GM21360 (cell line): ENCODE results near the gene SHH.

Experiments
- ATAC-seq: cut with Tn5 transposase; IDR thresholded peaks from one replicate; pipeline ENCODE4 v1.9.1; 2021; ENCODE audit warnings: mild to moderate bottlenecking, moderate library complexity; ENCODE audit not compliant: unreplicated experiment

SHH gene

DNA sequence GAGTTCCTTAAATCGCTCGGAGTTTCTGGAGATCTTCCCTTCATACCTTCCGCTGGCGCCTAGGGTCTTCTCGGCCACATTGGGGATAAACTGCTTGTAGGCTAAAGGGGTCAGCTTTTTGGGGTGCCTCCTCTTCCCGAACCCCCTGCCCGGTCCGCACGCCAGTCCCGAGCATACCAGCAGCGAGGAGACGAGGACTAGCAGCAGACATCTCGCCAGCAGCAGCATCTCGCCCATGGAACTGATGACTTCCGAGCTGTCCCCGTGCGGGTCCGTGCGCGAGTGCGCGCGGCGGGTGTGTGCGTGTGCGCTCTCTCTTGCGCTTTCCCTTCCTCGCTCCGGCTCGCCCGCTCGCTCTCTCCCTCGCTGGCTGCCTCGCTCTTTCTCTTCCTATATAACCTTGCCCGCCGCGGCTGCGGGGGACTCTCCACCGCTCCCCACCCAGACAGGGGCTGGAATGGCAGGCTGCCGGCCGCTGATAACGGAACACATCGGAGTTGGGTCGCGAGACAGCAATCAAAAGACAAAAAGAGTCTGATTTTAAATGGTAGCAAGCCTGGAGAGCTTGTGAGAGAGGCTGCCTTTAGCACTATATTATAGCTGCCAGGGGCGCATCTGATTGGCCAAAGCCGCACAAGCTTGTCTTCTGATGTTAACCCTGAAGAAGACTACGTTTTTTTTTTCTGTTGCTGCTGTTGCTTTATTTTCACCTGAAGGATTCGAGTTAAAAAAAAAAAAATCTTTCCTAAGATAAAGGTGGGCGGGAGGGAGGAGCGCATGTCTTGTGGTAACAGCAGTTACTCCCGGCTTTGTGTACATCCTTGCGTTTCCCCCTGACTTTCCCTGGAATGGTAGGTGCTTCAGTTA lies at the start of gene SHH:
Gene SHH, minus strand, starts transcription at position 569 of the 867 bp plus-strand sequence. Its CDS starts 341 bp downstream, at position 228.
- ATAC-seq, result no peak

DNA sequence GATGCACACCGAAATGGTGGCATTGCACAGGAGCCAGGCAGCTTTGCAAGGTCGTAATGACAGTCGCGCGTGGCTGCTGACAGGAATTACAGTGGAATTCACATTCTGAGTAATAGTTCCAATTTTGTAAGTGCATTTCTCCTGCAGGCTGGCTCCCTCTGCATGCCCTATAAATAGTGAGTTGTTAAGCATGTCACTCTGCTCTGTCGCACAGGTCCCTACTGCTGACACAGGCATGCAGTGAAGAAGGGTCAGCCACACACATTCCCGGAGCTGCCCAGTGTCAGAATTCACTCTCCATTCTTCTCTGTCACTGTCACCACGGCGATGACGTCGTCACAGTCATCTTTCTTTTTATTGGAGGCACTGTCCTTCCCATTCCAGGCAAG lies 49.2 kb upstream of the SHH start:
- ATAC-seq, result no peak

DNA sequence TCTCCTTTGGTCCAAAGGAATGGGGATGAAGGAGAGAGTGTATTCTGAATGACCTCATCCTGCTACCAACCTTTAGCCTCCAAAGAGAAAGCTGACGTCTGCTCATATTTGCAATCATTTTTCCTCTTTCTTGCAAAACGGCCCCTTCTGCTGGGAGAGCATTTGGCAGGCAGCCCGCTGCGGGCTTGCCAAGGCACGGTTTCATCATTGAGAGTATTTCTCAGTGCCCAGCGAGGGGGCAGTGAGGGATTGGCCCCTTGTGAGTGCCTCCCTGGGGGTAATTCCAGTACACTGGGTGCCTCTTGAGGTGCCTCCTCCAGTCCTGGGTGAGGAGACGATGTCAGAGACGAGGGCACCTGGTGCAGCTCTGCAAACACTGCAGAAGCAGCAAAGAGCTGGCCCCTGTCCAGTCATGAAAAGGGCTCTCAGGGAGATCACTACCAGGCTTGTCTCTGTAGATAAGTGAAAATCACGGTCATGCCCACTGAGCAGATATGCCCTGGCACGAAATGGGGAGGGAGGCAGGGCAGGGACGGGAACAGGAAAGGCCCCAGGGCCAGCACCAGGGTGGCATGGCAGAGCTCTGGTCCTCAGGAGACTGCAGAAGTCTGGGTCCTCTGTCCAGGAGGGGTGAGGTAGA lies 48.7 kb upstream of the SHH start:
- no peak for ATAC-seq

DNA sequence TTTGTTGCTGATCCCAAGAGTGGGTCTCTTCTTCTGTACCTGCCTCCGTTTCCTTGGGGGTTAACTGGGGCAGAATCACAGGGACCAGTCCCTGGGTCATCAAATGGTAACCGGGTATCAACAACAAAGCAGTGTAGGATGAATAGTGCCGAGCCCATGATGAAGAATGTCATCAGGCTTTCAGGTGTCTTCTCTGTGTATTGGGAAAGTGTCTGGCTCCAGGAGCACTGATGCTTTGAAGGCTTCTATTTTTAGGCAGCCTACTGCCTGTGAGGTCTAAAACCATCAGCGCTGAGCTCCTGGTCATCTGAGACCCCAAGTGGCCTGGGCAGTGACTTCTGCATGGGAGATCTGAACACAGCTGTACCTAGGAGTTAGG lies 48.2 kb upstream of the SHH start:
- no peak for ATAC-seq

DNA sequence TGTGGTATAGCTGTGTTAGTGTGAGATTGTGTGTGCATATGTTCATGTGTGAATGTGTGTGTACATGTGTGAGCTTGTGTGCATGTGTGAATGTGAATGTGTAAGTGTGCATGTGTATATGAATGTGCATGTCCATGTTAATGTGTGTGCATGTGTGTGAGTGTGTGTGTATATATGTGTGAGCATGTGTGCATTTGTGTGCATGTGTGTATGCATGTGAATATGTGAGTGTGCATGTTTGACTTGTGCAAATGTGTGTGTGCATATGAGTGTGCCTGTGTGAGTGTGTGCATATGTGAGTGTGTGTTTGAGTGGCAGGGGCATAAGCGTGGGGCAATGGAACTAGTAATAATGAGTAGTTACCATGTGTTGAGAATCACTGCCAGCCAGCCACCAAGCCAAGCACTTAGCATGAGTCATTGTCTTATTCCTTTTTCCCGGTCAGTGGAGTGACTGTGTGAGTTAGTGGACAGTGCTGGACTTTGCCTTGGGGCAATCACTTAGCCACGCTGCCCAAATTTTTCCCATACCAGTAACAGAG lies 46.3 kb upstream of the SHH start:
- ATAC-seq, result no peak

DNA sequence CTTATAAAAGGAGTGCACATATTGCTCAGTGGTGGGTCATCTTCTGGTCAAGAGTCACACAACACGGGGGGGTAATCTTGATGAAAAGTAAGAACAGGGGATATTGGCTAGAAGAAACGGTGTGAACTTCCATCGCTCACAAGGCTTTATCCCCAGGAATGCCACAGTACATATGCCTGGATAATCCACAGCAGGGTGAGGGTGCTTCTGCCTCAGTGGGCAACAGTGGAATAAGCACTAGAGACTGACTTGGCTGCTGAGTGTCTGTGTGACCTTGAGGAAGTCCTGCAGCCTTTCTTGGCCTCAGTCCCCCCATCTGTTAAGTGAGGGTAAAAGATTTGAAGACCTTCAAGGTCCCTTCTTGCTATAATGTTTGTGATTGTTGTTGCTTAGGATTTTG lies 44.9 kb upstream of the SHH start:
- ATAC-seq, result no peak

DNA sequence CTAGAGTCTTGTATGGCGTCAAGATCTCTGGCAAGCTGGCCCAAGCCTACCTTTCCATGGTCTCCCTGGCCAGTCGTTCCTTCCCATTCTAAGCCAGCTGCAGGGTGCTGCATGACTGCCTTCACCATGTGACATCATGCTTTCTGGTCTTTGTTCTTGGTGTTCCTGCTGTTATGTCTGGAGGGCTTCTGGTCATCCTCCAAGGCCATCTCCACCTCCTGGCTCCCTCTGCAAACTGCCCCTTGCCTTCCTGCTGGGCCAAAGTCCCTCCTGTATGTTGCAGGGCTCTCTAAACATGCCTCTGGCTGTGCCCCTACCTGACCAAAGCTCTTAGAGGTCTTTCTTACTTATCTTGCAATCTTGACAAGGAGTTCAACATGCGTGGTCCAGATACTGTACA lies 44.4 kb upstream of the SHH start:
- ATAC-seq, result no peak

DNA sequence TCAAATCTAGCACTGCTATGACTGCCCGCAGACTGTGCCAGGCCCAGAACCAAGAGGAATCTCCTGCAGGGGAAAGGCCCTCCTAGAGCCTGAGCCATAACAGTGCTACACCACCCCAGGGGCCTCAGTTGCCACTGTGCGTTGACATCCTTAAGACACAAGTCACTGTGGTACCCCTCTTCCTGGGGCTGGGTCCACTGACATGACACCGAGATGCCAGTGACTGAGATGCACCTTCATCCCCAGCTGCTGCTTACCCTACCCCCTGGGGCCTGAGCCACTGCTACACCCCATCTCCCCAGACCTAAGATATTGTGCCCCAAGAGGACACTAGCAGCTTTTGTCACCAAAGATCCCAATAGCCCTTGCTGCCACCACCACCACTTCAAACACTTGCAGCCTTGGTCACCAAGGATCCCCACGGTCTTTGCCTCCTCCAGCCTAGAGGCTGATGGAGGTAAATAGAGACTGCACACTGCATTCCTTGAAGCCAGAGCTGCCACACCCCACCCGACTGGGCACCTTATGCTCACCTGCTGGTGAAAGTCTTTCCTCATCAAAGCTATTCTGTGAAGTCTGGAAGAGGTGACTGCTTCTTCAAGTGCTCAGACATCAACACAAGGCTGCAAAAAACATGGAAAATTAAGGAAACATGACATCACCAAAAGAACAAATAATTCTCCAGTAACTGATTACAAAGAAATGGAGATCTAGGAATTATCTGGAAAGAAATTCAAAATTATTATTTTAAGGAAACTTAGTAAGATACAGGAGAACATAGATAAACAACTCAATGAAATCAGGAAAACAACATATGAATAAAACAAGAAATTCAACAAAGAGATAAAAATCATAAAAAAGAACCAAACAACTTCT lies 40.4 kb upstream of the SHH start:
- ATAC-seq, result no peak

DNA sequence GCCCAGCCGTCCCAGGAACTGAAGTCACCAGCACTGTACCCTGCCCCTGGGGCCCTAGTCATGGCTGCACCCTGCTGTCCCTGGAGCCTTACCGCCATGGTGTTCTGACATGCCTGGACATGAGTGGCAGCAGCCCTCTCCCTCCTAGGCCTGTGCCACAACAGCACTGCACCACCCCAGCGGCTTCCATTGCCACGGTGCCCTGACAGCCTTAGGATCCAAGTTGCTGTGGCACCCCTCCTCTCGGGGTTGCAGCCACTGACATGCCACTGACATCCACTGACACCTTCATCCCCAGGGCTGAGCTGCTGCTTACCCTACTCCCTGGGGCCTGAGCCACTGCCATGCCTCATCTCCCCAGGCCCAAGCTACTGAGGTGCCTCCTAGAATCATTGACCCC lies 39.6 kb upstream of the SHH start:
- no peak for ATAC-seq

DNA sequence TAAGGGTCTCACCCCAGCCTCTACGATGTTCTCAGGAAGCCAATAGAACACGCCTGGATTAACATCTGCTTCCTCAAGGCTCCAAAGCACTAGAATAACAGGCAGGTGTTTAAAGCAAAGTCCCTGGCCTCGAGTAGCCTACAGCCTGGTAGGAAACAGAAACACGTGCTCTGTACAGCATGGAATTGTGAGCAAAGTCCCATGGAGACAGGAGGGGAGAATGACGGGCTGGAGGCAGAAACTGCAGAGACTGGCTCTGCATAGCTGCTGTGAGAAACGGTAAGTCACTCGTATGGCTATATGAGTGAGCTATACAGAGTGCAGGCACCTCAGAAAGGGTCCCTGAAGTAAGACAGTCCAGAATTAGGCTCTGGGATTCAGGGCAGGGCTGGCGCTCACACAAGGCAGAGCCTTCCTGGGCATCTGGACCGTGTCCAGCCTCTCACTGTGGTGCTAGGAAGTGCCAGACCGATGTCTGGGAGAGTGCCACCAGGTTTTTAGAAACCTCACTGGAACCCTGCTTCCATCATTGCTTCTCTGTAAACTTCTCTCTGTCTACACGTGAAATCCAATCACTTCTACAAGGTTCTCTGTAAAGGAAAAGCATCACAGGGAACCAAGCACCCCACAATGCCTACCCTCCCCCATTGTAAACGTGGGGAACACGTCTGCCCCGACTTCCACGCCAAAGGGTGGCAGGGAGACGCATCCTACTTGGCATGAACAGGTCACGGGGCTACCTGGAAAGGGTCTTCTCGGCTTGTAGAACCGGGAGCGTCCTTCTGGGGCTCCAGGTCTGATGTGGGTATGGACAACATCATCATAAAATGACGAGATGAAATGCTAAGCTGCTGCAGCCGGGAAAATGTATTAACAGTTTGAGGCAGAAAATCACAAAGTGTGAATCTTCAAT lies 38.8 kb upstream of the SHH start:
- ATAC-seq, result no peak

DNA sequence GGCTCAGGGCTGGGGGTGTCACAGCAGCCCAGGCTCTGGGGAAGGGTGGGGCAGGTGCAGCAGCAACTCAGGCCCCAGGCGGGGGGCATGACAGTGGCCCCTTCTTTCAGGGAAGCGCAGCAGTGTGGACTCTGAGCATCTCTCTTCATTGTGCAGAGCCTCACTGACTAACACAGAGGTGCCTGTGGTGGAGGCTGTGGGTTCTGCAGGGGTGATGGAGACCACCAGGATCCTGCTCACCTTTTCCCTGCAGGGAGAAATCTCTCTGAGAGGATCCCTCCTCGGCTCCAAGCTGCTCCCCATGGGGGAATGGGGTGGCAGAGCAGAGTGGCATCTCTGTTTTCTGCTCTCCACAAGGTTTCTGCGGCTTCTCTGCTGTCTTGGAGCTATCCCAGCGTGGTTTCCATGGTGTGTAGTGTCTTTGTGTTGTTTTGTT lies 37.8 kb upstream of the SHH start:
- no peak for ATAC-seq

DNA sequence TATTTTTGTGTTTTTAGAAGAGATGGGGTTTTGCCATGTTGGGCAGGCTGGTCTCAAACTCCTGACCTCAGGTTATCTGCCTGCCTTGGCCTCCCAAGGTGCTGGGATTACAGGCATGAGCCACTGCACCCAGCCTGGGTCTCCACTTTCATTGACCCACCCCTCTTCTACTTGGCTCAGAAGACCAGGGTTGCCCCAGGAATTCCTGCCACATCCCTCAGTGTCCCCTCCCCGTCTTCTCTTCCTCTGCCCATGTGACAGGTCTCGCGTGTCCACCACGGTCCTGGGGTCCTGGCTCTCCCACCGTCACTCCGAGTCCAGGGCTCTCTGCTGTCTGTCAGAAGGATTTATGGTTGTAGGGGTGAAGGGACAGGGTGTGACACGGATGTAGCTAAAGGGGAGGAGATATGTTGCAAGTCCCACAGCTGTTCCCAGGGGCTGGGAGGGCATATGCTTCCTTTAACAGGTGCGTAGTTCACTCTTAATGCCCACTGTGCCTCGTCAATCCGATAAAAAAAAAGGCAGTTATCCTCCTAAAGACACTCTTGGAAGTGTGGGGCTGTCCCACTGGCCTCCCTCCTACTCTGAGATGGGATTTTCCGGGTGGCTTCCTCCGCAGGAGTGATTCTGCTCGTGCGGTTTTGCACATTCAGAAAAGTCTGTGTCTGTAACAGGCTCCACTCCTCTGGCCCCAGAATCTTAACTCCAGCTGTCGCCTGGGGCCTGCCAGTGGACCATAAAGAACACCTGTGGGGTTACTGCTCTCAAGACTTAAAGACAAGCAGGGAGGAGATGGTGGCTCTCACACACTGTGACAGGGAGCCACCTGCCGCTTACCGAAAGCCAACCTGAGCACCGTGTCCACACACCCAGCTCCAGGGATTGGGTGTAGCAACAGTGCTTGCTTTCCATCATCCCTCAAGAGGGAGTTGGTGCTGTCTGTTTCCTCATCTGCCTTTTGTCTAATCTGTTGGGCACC lies 36.7 kb upstream of the SHH start:
- ATAC-seq, result no peak

DNA sequence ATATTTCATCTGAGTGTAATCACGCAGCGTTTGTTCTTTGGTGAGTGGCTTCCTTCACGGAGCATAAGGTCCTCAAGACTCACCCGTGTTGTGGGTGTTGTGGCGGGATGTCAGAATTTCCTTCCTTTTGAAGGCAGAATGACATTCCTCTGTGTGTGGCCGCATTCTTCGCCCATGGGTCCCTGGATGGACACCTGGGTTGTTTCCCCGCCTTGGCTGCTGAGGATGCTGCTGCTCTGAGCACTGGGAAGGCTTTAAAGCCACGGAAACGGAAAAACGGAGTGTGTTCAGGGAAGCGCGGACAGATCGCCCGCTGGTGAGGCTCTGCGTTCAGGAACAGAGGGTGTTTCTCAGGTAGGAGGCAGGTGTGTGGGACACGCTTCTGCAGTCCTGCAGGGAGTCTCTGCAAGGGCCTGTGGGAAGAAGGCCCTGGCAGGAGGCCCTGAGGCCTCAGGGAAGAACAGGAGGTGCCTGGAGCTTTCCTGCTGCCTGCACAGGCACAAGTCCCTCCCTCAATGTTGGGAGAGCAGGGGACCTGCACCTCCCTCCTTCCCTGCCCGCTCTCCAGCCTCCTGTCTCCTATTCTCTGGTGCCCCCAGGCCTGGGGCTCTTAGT lies 35.7 kb upstream of the SHH start:
- no peak for ATAC-seq

DNA sequence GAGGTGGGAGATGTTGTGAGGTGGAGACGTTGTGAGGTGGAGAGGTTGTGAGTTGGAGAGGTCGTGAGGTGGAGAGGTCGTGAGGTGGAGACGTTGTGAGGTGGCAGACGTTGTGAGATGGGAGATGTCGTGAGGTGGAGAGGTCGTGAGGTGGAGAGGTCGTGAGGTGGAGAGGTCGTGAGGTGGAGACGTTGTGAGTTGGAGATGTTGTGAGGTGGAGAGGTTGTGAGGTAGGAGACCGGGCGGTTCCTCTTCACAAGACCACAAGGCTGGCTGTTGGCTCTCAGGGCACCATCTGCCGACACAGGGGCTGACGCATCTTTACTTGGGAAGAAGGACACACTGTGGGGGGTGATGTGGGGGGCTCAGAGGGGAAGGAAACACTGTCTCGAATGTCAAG lies 34.7 kb upstream of the SHH start:
- ATAC-seq, result no peak

DNA sequence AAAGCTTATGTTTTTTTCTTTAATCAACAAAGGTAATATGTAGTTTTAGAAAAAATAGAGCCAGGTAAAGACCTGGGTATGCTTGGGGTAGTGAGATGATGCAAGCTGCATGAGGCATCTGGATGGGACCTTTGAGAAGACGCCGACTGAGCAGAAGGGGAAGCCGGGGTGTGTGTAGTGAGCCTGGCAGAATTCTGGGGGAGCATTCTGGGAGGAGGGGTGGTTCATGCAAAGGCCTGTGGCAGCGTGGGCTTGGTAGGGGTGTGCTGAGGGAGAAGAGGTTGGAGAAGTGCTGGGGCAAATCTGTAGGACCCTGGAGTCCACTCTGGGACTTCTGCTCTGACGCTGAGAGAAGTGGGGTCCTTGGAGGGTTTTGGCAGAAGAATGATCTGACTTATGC lies 33.9 kb upstream of the SHH start:
- ATAC-seq, result no peak

DNA sequence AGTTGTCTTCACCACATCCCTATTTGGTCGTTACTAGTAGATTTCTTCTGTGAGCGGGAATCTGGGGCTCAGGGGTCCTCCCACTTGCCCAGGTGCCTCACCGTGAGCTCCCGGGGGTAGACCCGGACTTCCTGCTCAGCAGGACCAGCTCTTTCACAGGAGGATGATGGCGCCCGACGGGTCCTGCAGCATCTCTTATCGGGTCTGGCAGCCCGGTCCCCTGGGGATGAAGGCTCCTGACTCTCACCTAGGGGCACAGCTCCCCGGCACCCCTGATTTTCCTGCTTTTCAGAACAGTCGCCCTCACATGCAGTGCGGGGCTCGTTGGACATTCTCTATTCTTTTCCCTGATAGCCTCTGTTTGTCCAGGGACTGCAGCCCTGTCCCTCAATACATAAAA lies 33.0 kb upstream of the SHH start:
- ATAC-seq, result no peak

DNA sequence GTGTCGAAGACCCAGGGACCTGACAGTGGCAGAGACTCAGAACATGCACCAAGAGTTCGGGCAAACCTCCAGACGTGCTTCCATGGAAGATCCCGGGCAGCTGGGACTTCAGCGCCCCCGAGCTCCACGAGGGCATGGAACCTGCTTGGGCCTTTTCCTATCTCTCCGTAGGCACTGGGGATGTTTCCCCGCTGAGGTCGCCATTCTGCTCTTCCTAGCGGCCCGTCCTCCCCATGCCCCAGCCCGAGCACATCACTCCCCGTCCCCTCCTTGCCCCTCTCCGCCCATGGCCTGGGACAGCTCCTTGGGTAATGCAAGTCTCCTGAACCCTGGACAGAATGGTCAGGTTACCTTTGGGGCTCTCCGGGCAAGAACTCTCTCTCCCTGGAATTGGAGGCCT lies 32.3 kb upstream of the SHH start:
- ATAC-seq, result no peak

DNA sequence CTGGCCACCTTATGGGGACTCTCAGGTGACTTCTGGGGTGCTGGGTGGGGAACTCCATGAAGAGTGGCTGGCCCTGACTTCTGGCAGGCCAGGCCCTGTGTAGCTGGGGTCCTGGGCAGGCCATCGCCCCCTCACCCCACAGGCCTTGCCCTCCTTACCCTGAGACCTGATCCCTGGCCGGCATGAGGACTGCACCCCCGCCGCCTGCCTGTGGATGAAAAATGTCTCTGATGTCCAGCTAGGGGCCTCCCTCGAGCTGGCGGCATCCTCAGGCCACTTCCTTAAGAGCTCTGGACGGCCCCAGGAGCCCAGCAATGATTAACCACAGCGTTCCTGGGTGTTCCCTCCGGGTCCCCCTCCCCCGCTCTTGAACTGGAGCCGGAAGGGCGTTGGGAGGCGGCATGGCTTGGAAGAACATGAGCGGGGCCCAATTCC lies 31.8 kb upstream of the SHH start:
- ATAC-seq, result no peak
